Chondrocyte (in vitro differentiated cells): ENCODE measurements around the gene UROD. TPM values are rescaled to one million over a fixed set of nuclear protein-coding genes. Genes with fewer than 3 reads are reported as not detected.

Source experiments
- DNase-seq: peaks from one replicate; pipeline ENCODE4 v3.0.0; 2021; ENCODE audit warnings: mixed read lengths, low spot score
- H3K27ac Mint-ChIP-seq: one replicate; pipeline ENCODE4 v1.8.0; 2021; ENCODE audit warnings: mild to moderate bottlenecking, moderate library complexity, mixed read lengths; ENCODE audit not compliant: unreplicated experiment
- H3K27me3 Mint-ChIP-seq: 2 replicates; pipeline ENCODE4 v1.8.0; 2021; ENCODE audit warnings: low read depth, mixed read lengths
- H3K36me3 Mint-ChIP-seq: 2 replicates; pipeline ENCODE4 v1.8.0; 2021; ENCODE audit warnings: low read depth, mixed read lengths
- H3K4me1 Mint-ChIP-seq: 2 replicates; pipeline ENCODE4 v1.8.0; 2021; ENCODE audit warnings: low read depth, mild to moderate bottlenecking, mixed read lengths
- H3K4me3 Mint-ChIP-seq: one replicate; pipeline ENCODE4 v1.8.0; 2021; ENCODE audit warnings: mild to moderate bottlenecking, moderate library complexity, mixed read lengths; ENCODE audit not compliant: unreplicated experiment
- H3K9me3 Mint-ChIP-seq: 2 replicates; pipeline ENCODE4 v1.8.0; 2021; ENCODE audit warnings: low read depth, mixed read lengths
- total RNA-seq: library from RNA; stranded (reverse); gene quantifications from 3 replicates; pipeline ENCODE4 v1.2.1, GENCODE V29; 2021
- TF ChIP-seq, protein P1 (sequence below): fragments of 200-600 bp; sonication (generic); IDR thresholded peaks from 2 replicates; pipeline ENCODE4 v1.5.0; 2021; ENCODE audit warnings: antibody characterized with exemption, mild to moderate bottlenecking, moderate library complexity

Gene UROD
- total RNA-seq, 1 donor from 2014 or later = 99.7 TPM

GRCh38 chr1:45016090-45016697, 4.1 kb downstream of the UROD start:
- TF ChIP-seq, protein P1, sequence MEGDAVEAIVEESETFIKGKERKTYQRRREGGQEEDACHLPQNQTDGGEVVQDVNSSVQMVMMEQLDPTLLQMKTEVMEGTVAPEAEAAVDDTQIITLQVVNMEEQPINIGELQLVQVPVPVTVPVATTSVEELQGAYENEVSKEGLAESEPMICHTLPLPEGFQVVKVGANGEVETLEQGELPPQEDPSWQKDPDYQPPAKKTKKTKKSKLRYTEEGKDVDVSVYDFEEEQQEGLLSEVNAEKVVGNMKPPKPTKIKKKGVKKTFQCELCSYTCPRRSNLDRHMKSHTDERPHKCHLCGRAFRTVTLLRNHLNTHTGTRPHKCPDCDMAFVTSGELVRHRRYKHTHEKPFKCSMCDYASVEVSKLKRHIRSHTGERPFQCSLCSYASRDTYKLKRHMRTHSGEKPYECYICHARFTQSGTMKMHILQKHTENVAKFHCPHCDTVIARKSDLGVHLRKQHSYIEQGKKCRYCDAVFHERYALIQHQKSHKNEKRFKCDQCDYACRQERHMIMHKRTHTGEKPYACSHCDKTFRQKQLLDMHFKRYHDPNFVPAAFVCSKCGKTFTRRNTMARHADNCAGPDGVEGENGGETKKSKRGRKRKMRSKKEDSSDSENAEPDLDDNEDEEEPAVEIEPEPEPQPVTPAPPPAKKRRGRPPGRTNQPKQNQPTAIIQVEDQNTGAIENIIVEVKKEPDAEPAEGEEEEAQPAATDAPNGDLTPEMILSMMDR = no peak
- peaks cover 2% of the 10 kb centered on the region for H3K36me3 Mint-ChIP-seq
- no peaks in the 10 kb centered on the region for H3K27me3 Mint-ChIP-seq
- no peak overlapping the region for H3K27ac Mint-ChIP-seq
- H3K4me1 Mint-ChIP-seq = peaks cover 35% of the 10 kb centered on the region
- H3K9me3 Mint-ChIP-seq = no peaks in the 10 kb centered on the region
- no peak overlapping the region for H3K4me3 Mint-ChIP-seq
- DNase-seq = no peak

- H3K4me1 Mint-ChIP-seq = peaks cover 29% of the 10 kb centered on the region
- TF ChIP-seq, protein P1 = no peak
- H3K36me3 Mint-ChIP-seq = peaks cover 2% of the 10 kb centered on the region
- H3K27ac Mint-ChIP-seq = no peak overlapping the region
- DNase-seq = no peak
- no peaks in the 10 kb centered on the region for H3K9me3 Mint-ChIP-seq
- H3K4me3 Mint-ChIP-seq = no peak overlapping the region
- H3K27me3 Mint-ChIP-seq = no peaks in the 10 kb centered on the region
These were observed 4.7 kb downstream of the UROD start for GRCh38 chr1:45016767-45017166.

DNA sequence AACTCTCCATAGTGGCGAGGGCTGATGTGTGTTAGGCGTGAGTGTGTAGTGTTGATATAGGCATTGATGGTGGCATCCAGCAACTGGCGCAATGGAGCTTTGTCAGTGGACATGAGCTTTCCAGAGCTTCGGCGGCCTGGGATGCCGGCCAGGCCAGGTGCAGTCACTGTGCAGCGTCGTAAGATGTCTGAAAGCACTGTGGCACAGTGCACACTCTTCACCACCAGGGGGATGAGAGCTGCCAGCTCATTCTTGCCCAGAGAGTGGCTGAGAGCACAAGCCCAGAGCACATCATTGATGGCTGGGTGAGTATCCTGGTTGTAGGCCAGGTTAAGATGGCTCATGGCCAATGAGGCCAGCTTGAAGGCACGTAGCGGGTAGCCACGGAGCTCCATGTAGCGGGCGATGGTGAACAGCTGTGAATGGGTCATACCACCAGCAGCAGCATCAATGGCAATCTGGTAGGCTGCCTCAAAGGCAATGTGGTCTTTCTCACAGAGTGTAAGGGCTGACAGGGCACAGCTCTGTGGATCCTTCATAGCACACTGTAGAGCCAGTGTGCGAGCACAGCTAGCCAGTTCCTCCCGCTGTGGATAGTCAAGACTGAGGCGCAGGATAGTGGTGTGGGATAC, 6.7 kb downstream of the UROD start:
- TF ChIP-seq, protein P1 = peak; percentile 84
- Mint-ChIP-seq H3K27ac (no peak overlapping the region), H3K36me3 (peaks cover 2% of the 10 kb centered on the region), H3K4me3 (no peak overlapping the region), H3K4me1 (peaks cover 14% of the 10 kb centered on the region), H3K9me3 (peaks cover 3% of the 10 kb centered on the region), H3K27me3 (no peaks in the 10 kb centered on the region)
- DNase-seq = no peak

DNA sequence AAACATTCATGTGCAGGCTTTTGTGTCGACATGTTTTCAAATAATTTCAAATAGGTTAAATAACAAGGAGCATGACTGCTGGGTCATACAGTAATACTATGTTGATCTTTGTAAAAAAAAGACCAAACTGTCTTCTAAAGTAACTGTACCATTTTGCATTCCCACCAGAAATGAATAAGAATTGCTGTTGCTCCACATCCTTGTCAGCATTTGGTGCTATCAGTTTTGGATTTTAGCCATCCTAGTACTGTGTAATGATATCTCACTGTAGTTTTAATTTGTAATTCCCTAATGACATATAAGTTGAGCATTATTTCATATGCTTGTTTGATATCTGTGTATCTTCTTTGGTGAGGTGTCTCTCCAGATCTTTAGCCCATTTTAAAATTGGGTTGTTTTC, 11.6 kb downstream of the UROD start:
- H3K27me3 Mint-ChIP-seq = no peaks in the 10 kb centered on the region
- peaks cover 2% of the 10 kb centered on the region for H3K36me3 Mint-ChIP-seq
- DNase-seq = no peak
- TF ChIP-seq, protein P1 = no peak
- peaks cover 9% of the 10 kb centered on the region for H3K9me3 Mint-ChIP-seq
- no peak overlapping the region for H3K27ac Mint-ChIP-seq
- no peak overlapping the region for H3K4me3 Mint-ChIP-seq
- no peaks in the 10 kb centered on the region for H3K4me1 Mint-ChIP-seq

DNA sequence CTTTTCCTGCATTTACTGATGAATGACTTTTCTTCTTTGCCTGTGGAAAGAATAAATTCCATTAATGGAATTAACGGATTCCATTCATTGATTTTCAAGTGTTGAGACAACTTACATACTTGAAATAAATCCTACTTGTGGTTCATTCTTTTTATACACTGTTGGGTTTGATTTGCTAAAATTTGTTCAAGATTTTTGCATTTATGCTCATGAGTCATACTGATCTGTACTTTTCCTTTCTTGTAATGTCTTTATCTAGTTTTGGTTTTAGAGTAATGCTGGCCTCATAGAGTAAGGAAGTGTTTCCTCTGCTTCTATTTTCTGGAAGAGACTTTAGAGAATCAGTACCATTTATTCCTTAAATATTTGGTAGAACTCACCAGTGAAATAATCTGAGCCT, 14.4 kb downstream of the UROD start:
- TF ChIP-seq, protein P1 = no peak
- Mint-ChIP-seq H3K27me3 (no peaks in the 10 kb centered on the region), H3K4me3 (no peak overlapping the region), H3K36me3 (peaks cover 2% of the 10 kb centered on the region), H3K4me1 (no peaks in the 10 kb centered on the region), H3K9me3 (peaks cover 9% of the 10 kb centered on the region), H3K27ac (no peak overlapping the region)
- DNase-seq = no peak
